Measurements from ENCODE around the gene PSMC5.
"Not testable (repeated sequence)": the region's sequence is repeated elsewhere in the genome, so short reads cannot be mapped to it uniquely, and the experiment has no call there.

PSMC5 gene

GRCh38 chr17:63850401-63850800 is 23.2 kb downstream of the PSMC5 start:
- no peak for DNase-seq (ENCODE audit: low read depth)
- TF ChIP-seq CTCF (IDR thresholded peaks at IDR 0.05; ENCODE audit: insufficient read depth, low read depth, low read length, missing control alignments) = no peak
- H3K4me3 ChIP-seq (ENCODE audit: low read depth, low read length) = no peak overlapping the region

- no peak for DNase-seq (ENCODE audit: low read depth)
- no peak overlapping the region for H3K4me3 ChIP-seq (ENCODE audit: low read depth, low read length)
- no peak for TF ChIP-seq CTCF (IDR thresholded peaks at IDR 0.05; ENCODE audit: insufficient read depth, low read depth, low read length, missing control alignments)
Measured at GRCh38 chr17:63853260-63853659, 26.0 kb downstream of the PSMC5 start.

- no peak for DNase-seq (ENCODE audit: low read depth)
- no peak overlapping the region for H3K4me3 ChIP-seq (ENCODE audit: low read depth, low read length)
- TF ChIP-seq CTCF (IDR thresholded peaks at IDR 0.05; ENCODE audit: insufficient read depth, low read depth, low read length, missing control alignments) = no peak
Measured at GRCh38 chr17:63854709-63855108, 27.5 kb downstream of the PSMC5 start.

- TF ChIP-seq CTCF (IDR thresholded peaks at IDR 0.05; ENCODE audit: insufficient read depth, low read depth, low read length, missing control alignments) = no peak
- DNase-seq (ENCODE audit: low read depth) = no peak
- H3K4me3 ChIP-seq (ENCODE audit: low read depth, low read length) = no peak overlapping the region
Measured at GRCh38 chr17:63855185-63855584, 28.0 kb downstream of the PSMC5 start.

- not testable (repeated sequence) for H3K4me3 ChIP-seq (ENCODE audit: low read depth, low read length); DNase-seq (ENCODE audit: low read depth)
Measured at GRCh38 chr17:63856425-63856824, 29.2 kb downstream of the PSMC5 start.

GRCh38 chr17:63859257-63859656 is 32.0 kb downstream of the PSMC5 start:
- DNase-seq (ENCODE audit: low read depth) = no peak
- H3K4me3 ChIP-seq (ENCODE audit: low read depth, low read length) = no peak overlapping the region

GRCh38 chr17:63866625-63867024 is 39.4 kb downstream of the PSMC5 start:
- TF ChIP-seq CTCF (IDR thresholded peaks at IDR 0.05; ENCODE audit: insufficient read depth, low read depth, low read length, missing control alignments) = peak; percentile 4
- DNase-seq (ENCODE audit: low read depth); H3K4me3 ChIP-seq (ENCODE audit: low read depth, low read length): not testable (repeated sequence)

More at GRCh38 chr17:63859257-63859656, 32.0 kb downstream of the PSMC5 start:
- TF ChIP-seq CTCF (IDR thresholded peaks at IDR 0.05; ENCODE audit: insufficient read depth, low read depth, low read length, missing control alignments) = no peak
